Measurements from ENCODE around the gene PAPOLB. TPM values are rescaled to one million over a fixed set of nuclear protein-coding genes. Genes with fewer than 3 reads are reported as not detected.

Gene PAPOLB
- total and polyA plus RNA-seq, 2 of the 8 experiments (the other 6 are each of a cell fraction or from before 2014, with no cell fraction given), result 0.02 to 0.15 TPM

DNA sequence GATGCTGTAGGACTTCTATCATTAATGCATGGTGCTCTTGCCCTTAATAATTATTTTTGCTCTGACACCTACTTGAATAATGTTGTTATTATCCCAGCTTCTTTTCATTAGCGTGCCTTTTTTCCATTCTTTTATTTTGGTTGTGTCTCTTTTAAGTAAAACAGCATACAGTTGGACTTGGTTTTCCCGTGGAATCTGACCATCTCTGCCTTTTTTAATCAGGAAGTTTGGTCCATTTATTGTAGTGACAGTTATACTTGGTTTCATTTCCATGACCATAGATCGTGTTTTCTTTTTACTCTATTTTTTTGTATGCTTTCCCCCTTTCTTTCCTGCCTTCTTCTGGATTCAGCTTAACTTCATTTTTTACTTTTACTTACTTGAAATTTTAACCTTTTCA lies 4.6 kb downstream of the PAPOLB start:
- Histone ChIP-seq H3K4me1 (replicated peaks in 1 of 4; ENCODE audit: control insufficient read depth in 3 of 4, insufficient read depth in 4 of 4, low read length in 3 of 4) (no peaks in the 10 kb centered on the region), H2BK20ac (ENCODE audit: low read length) (no peak overlapping the region), H2BK15ac (ENCODE audit: low read length) (no peak overlapping the region), H3K79me1 (ENCODE audit: low read depth, low read length) (no peaks in the 10 kb centered on the region), H4K20me1 (replicated peaks in 1 of 2; ENCODE audit: control insufficient read depth in 1 of 2, insufficient read depth in 2 of 2, low read length in 2 of 2) (no peaks in the 10 kb centered on the region), H2BK5ac (ENCODE audit: low read depth, low read length) (no peak overlapping the region), H3K23ac (ENCODE audit: insufficient read length) (no peak overlapping the region), H2AFZ (ENCODE audit: low read length) (no peak overlapping the region), H3K56ac (replicated peaks; ENCODE audit: insufficient read length, low read depth, low read length) (no peak overlapping the region), H4K91ac (replicated peaks; ENCODE audit: insufficient read length, low read length) (no peak overlapping the region), H3K27me3 (replicated peaks in 1 of 4; ENCODE audit: control insufficient read depth in 3 of 4, extremely low read depth in 1 of 4, insufficient read depth in 3 of 4, low read length in 3 of 4) (no peaks in the 10 kb centered on the region; a peak in 1 of 7 replicates), H3K36me3 (ENCODE audit: control insufficient read depth in 2 of 4, insufficient read depth in 4 of 4, low read length in 3 of 4) (no peaks in the 10 kb centered on the region), H3K4me3 (ENCODE audit: extremely low read depth in 1 of 4, insufficient read depth in 2 of 4, low read depth in 3 of 4, low read length in 4 of 4) (no peak overlapping the region), H3K9ac (replicated peaks in 1 of 4; ENCODE audit: extremely low read depth in 1 of 4, low read depth in 3 of 4, low read length in 3 of 4) (no peak overlapping the region), H3K14ac (ENCODE audit: insufficient read length) (no peak overlapping the region), H3K18ac (ENCODE audit: extremely low read depth, low read length) (no peak overlapping the region), H2AK5ac (ENCODE audit: low read depth, low read length) (no peak overlapping the region), H3K79me2 (ENCODE audit: control insufficient read depth in 1 of 2, insufficient read depth in 2 of 2, low read length in 2 of 2) (no peaks in the 10 kb centered on the region), H2BK12ac (ENCODE audit: low read depth, low read length) (no peak overlapping the region), H3K4ac (replicated peaks; ENCODE audit: insufficient read length, low read depth, low read length) (no peak overlapping the region), H3K27ac (ENCODE audit: low read depth, low read length) (no peak overlapping the region), H4K8ac (ENCODE audit: extremely low read depth, insufficient read depth, low read length) (no peak overlapping the region), H4K5ac (ENCODE audit: insufficient read length, low read depth, low read length) (no peak overlapping the region), H2BK120ac (replicated peaks; ENCODE audit: low read depth, low read length) (no peak overlapping the region), H3K23me2 (ENCODE audit: low read depth, low read length) (no peaks in the 10 kb centered on the region), H3K9me3 (ENCODE audit: insufficient read depth in 2 of 2, low read depth in 1 of 2, low read length in 1 of 2) (peaks cover 2 to 8% of the 10 kb centered on the region in 2 experiments; a peak in 1 of 4 replicates), H3K4me2 (ENCODE audit: insufficient read depth in 1 of 2, low read depth in 2 of 2, low read length in 2 of 2) (no peak overlapping the region)
- POLR2A ChIA-PET (ENCODE audit: partially characterized antibody), result no interaction called here
- 69% methylated on average over 3 of the region's 3 CpGs; no CpG with 5 or more reads in 1 of the 2 experiments for WGBS, 2 experiments (ENCODE audit: extremely low coverage in 1 of 2, insufficient coverage in 1 of 2, insufficient read length in 1 of 2, insufficient replicate concordance in 2 of 2, low coverage in 1 of 2, low lambda C conversion rate in 2 of 2, missing lambda C conversion rate in 1 of 2)
- DNase-seq (ENCODE audit: low read depth in 1 of 2, low spot score in 2 of 2) (no peak), FAIRE-seq (no peak)
- CTCF ChIA-PET (ENCODE audit: partially characterized antibody), result interaction anchor here (0.6 to 1.4 kb wide), 3 partner anchors 11 to 283 kb away, joined by 3 to 5 read pairs (median 3); no protein-coding TSS in a partner anchor
- TF ChIP-seq CBX5 (IDR thresholded peaks at IDR 0.05; ENCODE audit: low read depth, low read length) (no peak), ZNF274 (IDR thresholded peaks at IDR 0.05; ENCODE audit: borderline replicate concordance, extremely low read depth, low read length) (no peak), NANOG (IDR thresholded peaks at IDR 0.05; ENCODE audit: insufficient read depth, low read depth, low read length, poor library complexity, severe bottlenecking) (no peak), TBP (IDR thresholded peaks at IDR 0.05; ENCODE audit: low read depth, low read length) (no peak), SIRT6 (IDR thresholded peaks at IDR 0.05; ENCODE audit: low read length) (no peak), SIX5 (IDR thresholded peaks at IDR 0.05; ENCODE audit: low read depth, low read length) (no peak)
- TF ChIP-seq, protein P1, sequence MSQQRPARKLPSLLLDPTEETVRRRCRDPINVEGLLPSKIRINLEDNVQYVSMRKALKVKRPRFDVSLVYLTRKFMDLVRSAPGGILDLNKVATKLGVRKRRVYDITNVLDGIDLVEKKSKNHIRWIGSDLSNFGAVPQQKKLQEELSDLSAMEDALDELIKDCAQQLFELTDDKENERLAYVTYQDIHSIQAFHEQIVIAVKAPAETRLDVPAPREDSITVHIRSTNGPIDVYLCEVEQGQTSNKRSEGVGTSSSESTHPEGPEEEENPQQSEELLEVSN (IDR thresholded peaks at IDR 0.05), result no peak

Data from H1 (cell line).